Activated naive CD8-positive, alpha-beta T cell treated with anti-CD3 and anti-CD28 coated beads for 36 hours (primary cell): Measurements from ENCODE around the gene EIF4G2. TPM values are rescaled to one million over a fixed set of nuclear protein-coding genes. Genes with fewer than 3 reads are reported as not detected.

Experiments used
- DNase-seq: peaks from one replicate; pipeline ENCODE4 v3.0.0; 2021
- H3K27ac Mint-ChIP-seq: one replicate; pipeline ENCODE4 v1.8.0; 2022; ENCODE audit warnings: mild to moderate bottlenecking, moderate library complexity, mixed read lengths
- H3K27me3 Mint-ChIP-seq: one replicate; pipeline ENCODE4 v1.8.0; 2022; ENCODE audit warnings: mild to moderate bottlenecking, mixed read lengths
- H3K36me3 Mint-ChIP-seq: one replicate; pipeline ENCODE4 v1.8.0; 2021; ENCODE audit warnings: mild to moderate bottlenecking, mixed read lengths
- H3K4me1 Mint-ChIP-seq: one replicate; pipeline ENCODE4 v1.8.0; 2021; ENCODE audit warnings: mixed read lengths
- H3K4me3 Mint-ChIP-seq: one replicate; pipeline ENCODE4 v1.8.0; 2022; ENCODE audit warnings: mild to moderate bottlenecking, moderate library complexity, mixed read lengths
- H3K9me3 Mint-ChIP-seq: one replicate; pipeline ENCODE4 v1.8.0; 2022; ENCODE audit warnings: mixed read lengths
- total RNA-seq, 2 experiments: library from RNA; stranded (reverse); gene quantifications; one replicate each; pipeline ENCODE4 v1.2.3, GENCODE V29; 2021

EIF4G2 gene
- total RNA-seq, 2 experiments from 2014 or later, result 1,373 to 1,478 TPM

DNA sequence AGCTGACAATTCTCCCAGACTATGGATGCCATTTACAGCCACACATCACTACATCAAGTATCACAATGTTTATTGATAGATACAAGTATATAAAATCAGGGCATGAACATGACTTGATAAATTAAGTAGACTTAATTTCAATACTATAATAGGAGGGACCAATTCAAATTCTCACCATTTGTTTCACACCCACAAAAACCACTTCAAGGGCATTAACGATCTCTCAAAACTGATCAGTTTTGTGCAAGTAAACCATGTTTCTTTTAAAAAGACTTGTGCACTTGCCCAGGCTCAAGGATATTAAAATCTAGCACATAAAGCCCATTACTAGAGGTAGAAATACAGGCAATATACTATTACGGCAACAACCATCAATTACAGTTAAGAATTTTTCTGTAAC is 11.7 kb downstream of the EIF4G2 start:
- H3K4me1 Mint-ChIP-seq, result peaks cover 51% of the 10 kb centered on the region
- peaks cover 5% of the 10 kb centered on the region for H3K27me3 Mint-ChIP-seq
- no peak overlapping the region for H3K4me3 Mint-ChIP-seq
- H3K36me3 Mint-ChIP-seq, result peaks cover 56% of the 10 kb centered on the region
- no peak for DNase-seq
- no peaks in the 10 kb centered on the region for H3K9me3 Mint-ChIP-seq
- peak overlapping the region; percentile 34 for H3K27ac Mint-ChIP-seq

- no peak overlapping the region for H3K4me3 Mint-ChIP-seq
- peaks cover 50% of the 10 kb centered on the region for H3K36me3 Mint-ChIP-seq
- peaks cover 43% of the 10 kb centered on the region for H3K4me1 Mint-ChIP-seq
- no peak for DNase-seq
- peaks cover 9% of the 10 kb centered on the region for H3K27me3 Mint-ChIP-seq
- no peak overlapping the region for H3K27ac Mint-ChIP-seq
- no peaks in the 10 kb centered on the region for H3K9me3 Mint-ChIP-seq
Measured at GRCh38 chr11:10796191-10796590, 12.5 kb downstream of the EIF4G2 start.

DNA sequence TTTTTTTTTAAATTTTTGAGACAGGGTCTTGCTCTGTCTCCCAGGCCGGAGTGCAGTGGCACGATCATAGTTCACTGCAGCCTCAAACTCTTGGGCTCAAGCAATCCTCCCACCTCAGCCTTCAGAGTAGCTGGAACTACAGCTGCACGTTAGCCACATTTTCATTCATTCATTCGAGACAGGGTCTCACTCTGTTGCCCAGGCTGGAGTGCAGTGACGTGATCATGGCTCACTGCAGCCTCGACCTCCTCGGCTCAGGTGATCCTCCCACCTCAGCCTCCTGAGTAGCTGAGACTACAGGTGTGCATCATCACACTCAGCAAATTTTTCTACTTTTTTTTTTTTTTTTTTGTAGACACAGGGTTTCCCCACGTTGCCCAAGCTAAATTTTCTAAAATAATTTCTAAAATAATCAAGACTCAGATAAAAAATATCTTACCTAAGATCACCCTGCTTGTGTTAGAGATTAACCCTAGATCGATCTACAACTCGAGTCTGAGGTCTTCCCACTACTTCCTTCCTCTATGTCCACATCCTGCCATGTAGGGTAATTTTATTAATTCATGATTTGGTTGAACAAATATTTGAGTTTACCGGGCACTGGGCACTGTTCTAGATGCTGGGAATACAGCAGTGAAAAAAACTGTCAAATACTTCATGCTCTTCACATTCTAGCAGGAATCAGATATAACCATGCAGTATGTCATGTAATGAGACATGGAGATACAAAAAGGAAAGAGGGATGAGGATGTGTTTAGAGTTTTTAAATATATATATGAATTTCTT is 15.1 kb downstream of the EIF4G2 start:
- Mint-ChIP-seq H3K4me1 (peaks cover 21% of the 10 kb centered on the region), H3K4me3 (no peak overlapping the region), H3K27me3 (peaks cover 15% of the 10 kb centered on the region), H3K36me3 (peaks cover 26% of the 10 kb centered on the region), H3K27ac (no peak overlapping the region), H3K9me3 (no peaks in the 10 kb centered on the region)
- DNase-seq, result no peak

DNA sequence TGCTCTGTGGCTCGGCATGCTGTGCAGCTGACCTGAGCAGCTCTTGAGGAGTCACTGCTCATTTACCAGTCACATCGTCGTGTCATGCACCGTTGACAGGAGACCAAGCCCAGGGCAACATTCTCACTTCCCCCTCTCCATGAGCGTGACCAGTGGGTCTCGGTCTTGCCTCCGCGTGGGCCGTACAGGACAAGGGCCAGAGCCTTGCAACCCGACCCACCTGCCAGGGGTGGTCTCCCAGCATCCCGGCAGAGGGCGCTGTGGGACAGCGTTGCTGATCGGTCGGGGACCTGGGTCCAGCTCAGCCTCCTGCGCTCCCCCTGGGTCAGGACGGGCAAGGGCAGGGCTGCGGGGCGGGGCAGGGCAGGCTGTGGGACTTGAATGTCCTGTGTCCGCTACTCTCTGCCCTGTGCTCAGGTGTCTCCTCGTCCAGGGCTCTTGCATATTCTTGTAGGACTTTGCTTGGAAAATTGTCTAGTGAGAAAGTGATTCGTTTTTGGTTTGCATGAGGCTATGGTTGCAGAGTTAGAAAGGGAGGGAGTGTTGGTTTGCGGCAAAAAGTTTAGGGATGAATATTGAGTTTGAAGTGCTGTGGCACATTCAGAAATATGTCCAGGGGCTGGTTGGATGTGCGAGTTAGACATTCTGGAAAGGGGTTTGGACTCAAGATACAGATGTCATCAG is 16.2 kb downstream of the EIF4G2 start:
- H3K4me1 Mint-ChIP-seq, result peaks cover 13% of the 10 kb centered on the region
- H3K4me3 Mint-ChIP-seq, result no peak overlapping the region
- H3K9me3 Mint-ChIP-seq, result no peaks in the 10 kb centered on the region
- H3K27me3 Mint-ChIP-seq, result peaks cover 15% of the 10 kb centered on the region
- H3K27ac Mint-ChIP-seq, result no peak overlapping the region
- peak; percentile 86 for DNase-seq
- H3K36me3 Mint-ChIP-seq, result peaks cover 22% of the 10 kb centered on the region

DNA sequence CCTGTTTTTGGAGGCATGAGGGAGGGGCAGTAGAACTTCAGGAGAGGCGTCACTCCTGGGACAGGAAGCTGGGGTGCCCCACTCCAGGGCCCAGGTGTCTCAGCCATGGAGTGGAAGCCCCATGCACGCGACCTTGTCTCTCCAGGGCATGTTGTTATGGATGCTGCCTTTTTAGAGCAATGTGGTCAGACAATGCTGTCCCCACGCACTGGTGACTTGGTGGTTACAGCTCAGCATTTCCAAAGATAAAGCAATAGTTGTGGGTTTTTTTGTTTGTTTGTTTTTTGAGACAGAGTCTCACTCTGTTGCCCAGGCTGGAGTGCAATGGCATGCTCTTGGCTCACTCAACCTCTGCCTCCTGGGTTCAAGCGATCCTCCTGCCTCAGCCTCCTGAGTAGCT is 22.3 kb downstream of the EIF4G2 start:
- no peak for DNase-seq

DNA sequence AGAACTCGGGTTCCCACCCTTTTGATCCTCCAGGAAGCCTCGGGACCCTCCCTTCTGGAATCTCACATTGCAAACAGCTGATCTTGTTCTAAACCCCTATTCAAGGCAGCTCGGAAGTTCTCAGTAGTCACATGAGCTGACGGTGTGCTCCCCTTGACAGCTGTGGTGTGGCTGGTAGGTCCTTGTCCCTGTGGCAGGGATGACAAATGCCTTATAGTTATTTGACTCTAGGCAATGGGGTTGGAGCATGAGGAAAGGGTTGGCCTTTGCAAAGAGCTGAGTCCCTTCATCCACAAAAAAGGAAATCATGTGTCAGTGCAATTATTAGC is 23.6 kb downstream of the EIF4G2 start:
- no peak for DNase-seq
- Mint-ChIP-seq H3K4me1 (no peaks in the 10 kb centered on the region), H3K4me3 (no peak overlapping the region), H3K9me3 (no peaks in the 10 kb centered on the region), H3K27ac (no peak overlapping the region), H3K36me3 (no peaks in the 10 kb centered on the region), H3K27me3 (no peaks in the 10 kb centered on the region)

More for the DNA sequence above, 22.3 kb downstream of the EIF4G2 start:
- H3K27ac Mint-ChIP-seq, result no peak overlapping the region
- H3K27me3 Mint-ChIP-seq, result peaks cover 6% of the 10 kb centered on the region
- no peak overlapping the region for H3K4me3 Mint-ChIP-seq
- no peaks in the 10 kb centered on the region for H3K9me3 Mint-ChIP-seq
- no peaks in the 10 kb centered on the region for H3K36me3 Mint-ChIP-seq
- H3K4me1 Mint-ChIP-seq, result no peaks in the 10 kb centered on the region

- Mint-ChIP-seq H3K4me3 (no peak overlapping the region), H3K27ac (no peak overlapping the region), H3K36me3 (no peaks in the 10 kb centered on the region), H3K27me3 (no peaks in the 10 kb centered on the region), H3K4me1 (no peaks in the 10 kb centered on the region), H3K9me3 (no peaks in the 10 kb centered on the region)
- DNase-seq, result no peak
Measured at GRCh38 chr11:10784232-10785145, 24.2 kb downstream of the EIF4G2 start.

DNA sequence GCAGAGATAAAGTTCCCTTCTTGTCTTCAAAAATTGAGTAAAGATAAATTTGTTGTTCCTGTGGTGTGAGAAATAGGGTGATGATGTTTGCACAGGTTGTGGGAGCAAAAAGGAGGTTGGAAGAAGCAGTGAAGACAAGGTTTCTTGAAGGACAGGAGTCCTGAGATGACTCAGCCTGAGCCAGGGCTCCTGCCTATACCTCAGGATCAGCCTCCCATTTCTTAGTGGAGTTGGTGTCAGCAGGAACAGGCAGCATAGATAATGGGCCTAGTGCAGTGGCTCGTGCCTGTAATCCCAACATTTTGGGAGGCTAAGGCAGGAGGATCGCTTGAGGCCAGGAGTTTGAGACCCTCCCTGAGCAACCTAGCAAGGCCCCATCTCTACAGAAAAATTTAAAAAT is 28.7 kb downstream of the EIF4G2 start:
- H3K27me3 Mint-ChIP-seq, result no peaks in the 10 kb centered on the region
- H3K36me3 Mint-ChIP-seq, result peaks cover 11% of the 10 kb centered on the region
- no peak overlapping the region for H3K4me3 Mint-ChIP-seq
- H3K27ac Mint-ChIP-seq, result no peak overlapping the region
- DNase-seq, result no peak
- H3K4me1 Mint-ChIP-seq, result no peaks in the 10 kb centered on the region
- no peaks in the 10 kb centered on the region for H3K9me3 Mint-ChIP-seq

- no peak for DNase-seq
- Mint-ChIP-seq H3K4me3 (no peak overlapping the region), H3K36me3 (peaks cover 12% of the 10 kb centered on the region), H3K4me1 (no peaks in the 10 kb centered on the region), H3K9me3 (no peaks in the 10 kb centered on the region), H3K27ac (no peak overlapping the region), H3K27me3 (no peaks in the 10 kb centered on the region)
Measured at GRCh38 chr11:10779086-10779485, 29.6 kb downstream of the EIF4G2 start.

GRCh38 chr11:10778217-10778970 is 30.3 kb downstream of the EIF4G2 start:
- Mint-ChIP-seq H3K4me3 (no peak overlapping the region), H3K27me3 (no peaks in the 10 kb centered on the region), H3K9me3 (no peaks in the 10 kb centered on the region), H3K27ac (no peak overlapping the region), H3K36me3 (peaks cover 15% of the 10 kb centered on the region), H3K4me1 (no peaks in the 10 kb centered on the region)
- no peak for DNase-seq

- H3K36me3 Mint-ChIP-seq, result peaks cover 19% of the 10 kb centered on the region
- H3K4me3 Mint-ChIP-seq, result no peak overlapping the region
- no peaks in the 10 kb centered on the region for H3K27me3 Mint-ChIP-seq
- no peaks in the 10 kb centered on the region for H3K4me1 Mint-ChIP-seq
- no peaks in the 10 kb centered on the region for H3K9me3 Mint-ChIP-seq
- no peak overlapping the region for H3K27ac Mint-ChIP-seq
- DNase-seq, result no peak
Measured at GRCh38 chr11:10777806-10778205, 30.9 kb downstream of the EIF4G2 start.

- DNase-seq, result no peak
- Mint-ChIP-seq H3K4me1 (no peaks in the 10 kb centered on the region), H3K27ac (peak overlapping the region; percentile 26), H3K36me3 (peaks cover 20% of the 10 kb centered on the region), H3K27me3 (no peaks in the 10 kb centered on the region), H3K4me3 (no peak overlapping the region), H3K9me3 (no peaks in the 10 kb centered on the region)
Measured at GRCh38 chr11:10777393-10777793, 31.3 kb downstream of the EIF4G2 start.

- Mint-ChIP-seq H3K36me3 (peaks cover 33% of the 10 kb centered on the region), H3K4me1 (no peaks in the 10 kb centered on the region), H3K9me3 (no peaks in the 10 kb centered on the region), H3K4me3 (no peak overlapping the region), H3K27me3 (no peaks in the 10 kb centered on the region), H3K27ac (no peak overlapping the region)
- no peak for DNase-seq
Measured at GRCh38 chr11:10774811-10775210, 33.9 kb downstream of the EIF4G2 start.

GRCh38 chr11:10771457-10771856 is 37.3 kb downstream of the EIF4G2 start:
- no peak overlapping the region for H3K4me3 Mint-ChIP-seq
- H3K36me3 Mint-ChIP-seq, result peaks cover 36% of the 10 kb centered on the region
- H3K27ac Mint-ChIP-seq, result no peak overlapping the region
- H3K9me3 Mint-ChIP-seq, result no peaks in the 10 kb centered on the region
- H3K27me3 Mint-ChIP-seq, result no peaks in the 10 kb centered on the region
- DNase-seq, result no peak
- no peaks in the 10 kb centered on the region for H3K4me1 Mint-ChIP-seq
